Activated CD8-positive, alpha-beta T cell treated with anti-CD3 and anti-CD28 coated beads for 36 hours (primary cell): ENCODE measurements around the gene THUMPD2. TPM values are rescaled to one million over a fixed set of nuclear protein-coding genes. Genes with fewer than 3 reads are reported as not detected.

Experiments used
- ATAC-seq: fragments of 200-7000 bp; cut with Tn5 transposase; one replicate; pipeline ENCODE4 v1.10.0; 2021; ENCODE audit warnings: mild to moderate bottlenecking, moderate library complexity
- CTCF ChIA-PET: fragments of 350-600 bp; sonication (Branson Sonifier 250); formaldehyde crosslinking; loops from one replicate; lab custom pipeline; 2021; ENCODE audit warnings: antibody characterized with exemption; lab: Charles Lee
- POLR2A ChIA-PET: fragments of 350-600 bp; sonication (Branson Sonifier 250); formaldehyde crosslinking; loops from one replicate; lab custom pipeline; 2021; ENCODE audit warnings: antibody characterized with exemption; lab: Charles Lee
- DNase-seq: peaks from one replicate; pipeline ENCODE4 v3.0.0-alpha.2; 2020
- H3K27ac Mint-ChIP-seq: one replicate; pipeline ENCODE4 v1.8.0; 2021; ENCODE audit warnings: mild to moderate bottlenecking, mixed read lengths
- H3K27me3 Mint-ChIP-seq: one replicate; pipeline ENCODE4 v1.8.0; 2021; ENCODE audit warnings: mixed read lengths
- H3K36me3 Mint-ChIP-seq: one replicate; pipeline ENCODE4 v1.8.0; 2021; ENCODE audit warnings: low read depth, mixed read lengths
- H3K4me1 Mint-ChIP-seq: one replicate; pipeline ENCODE4 v1.8.0; 2021; ENCODE audit warnings: low read depth, mixed read lengths
- H3K4me3 Mint-ChIP-seq: one replicate; pipeline ENCODE4 v1.8.0; 2021; ENCODE audit warnings: mild to moderate bottlenecking, moderate library complexity, mixed read lengths
- H3K9me3 Mint-ChIP-seq: one replicate; pipeline ENCODE4 v1.8.0; 2021; ENCODE audit warnings: mixed read lengths
- CTCF ChIP-seq: fragments of 200-600 bp; IDR thresholded peaks from one replicate; pipeline ENCODE4 v1.8.0; 2022; ENCODE audit warnings: antibody characterized with exemption, mild to moderate bottlenecking
- intact Hi-C: fragments of 100-400 bp; cut with micrococcal nuclease; formaldehyde crosslinking; loops from one replicate; pipeline ENCODE4 v1.10.0; 2022
- total RNA-seq, 2 experiments: library from RNA; stranded (reverse); gene quantifications; one replicate each; pipeline ENCODE4 v1.2.3, GENCODE V29; 2021

The THUMPD2 gene
- total RNA-seq, 2 experiments from 2014 or later = 16.9 to 18.1 TPM

DNA sequence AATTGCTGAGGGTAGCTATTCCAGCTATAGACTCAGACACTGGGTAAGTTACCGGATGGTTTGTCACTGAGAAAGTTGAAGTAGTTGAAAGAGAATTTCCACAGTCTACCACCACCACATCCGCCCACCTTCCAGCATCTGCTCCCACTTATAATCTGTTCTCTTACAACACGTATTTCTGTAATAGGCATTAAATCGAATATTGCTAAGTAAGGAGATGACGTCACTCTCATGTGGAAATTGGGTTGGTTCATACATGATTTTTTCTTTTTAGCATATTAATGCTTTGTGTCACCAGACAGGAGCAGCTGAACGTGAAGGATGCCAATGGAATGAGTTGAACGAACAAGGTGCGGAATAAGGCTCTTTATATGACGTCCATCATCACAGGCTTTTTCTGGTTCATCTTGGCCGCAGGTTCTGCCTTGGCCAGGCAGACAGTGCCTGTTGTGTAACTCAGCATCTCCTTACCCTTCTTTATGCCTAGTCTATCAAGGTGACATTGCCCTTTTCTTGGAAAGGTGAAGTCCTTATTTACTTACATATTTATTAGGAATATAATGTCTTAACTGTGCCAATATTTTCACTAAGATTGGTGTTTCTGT lies 45.9 kb downstream of the THUMPD2 start:
- intact Hi-C loops = no loop called here
- POLR2A ChIA-PET = no interaction called here

DNA sequence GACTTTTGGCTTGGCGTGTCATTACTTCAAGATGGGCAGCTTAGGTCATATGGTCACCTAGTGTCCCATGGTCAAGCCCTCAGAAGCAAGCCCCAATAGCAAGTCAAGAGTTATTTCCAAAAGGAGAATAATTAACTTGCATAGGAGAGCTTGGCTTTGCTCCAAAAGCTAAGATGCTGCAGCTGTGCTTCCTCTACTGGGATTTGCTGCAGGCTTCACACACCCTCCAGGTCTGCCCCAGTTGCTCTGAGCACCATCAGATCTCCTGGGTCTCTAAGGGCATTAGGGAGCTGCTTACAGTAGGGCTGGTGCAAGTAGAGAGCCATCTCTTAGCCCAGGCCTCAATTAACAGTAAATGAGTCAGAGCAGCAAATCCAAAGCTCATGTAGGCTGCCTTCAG lies 46.6 kb downstream of the THUMPD2 start:
- POLR2A ChIA-PET = no interaction called here
- TF ChIP-seq CTCF = no peak
- Mint-ChIP-seq H3K27ac (no peak overlapping the region), H3K27me3 (peaks cover 2% of the 10 kb centered on the region), H3K4me3 (no peak overlapping the region), H3K4me1 (peaks cover 8% of the 10 kb centered on the region), H3K9me3 (no peaks in the 10 kb centered on the region), H3K36me3 (peaks cover 42% of the 10 kb centered on the region)
- ATAC-seq (no peak), DNase-seq (no peak)
- intact Hi-C loops = no loop called here
- CTCF ChIA-PET = interaction anchor here (0.9 to 2.0 kb wide), 2 partner anchors 19 to 353 kb away, joined by 3 to 5 read pairs; no protein-coding TSS in a partner anchor

More for the DNA sequence above, 45.9 kb downstream of the THUMPD2 start:
- Mint-ChIP-seq H3K27ac (no peak overlapping the region), H3K4me3 (no peak overlapping the region), H3K4me1 (peaks cover 10% of the 10 kb centered on the region), H3K27me3 (peaks cover under 1% of the 10 kb centered on the region), H3K9me3 (no peaks in the 10 kb centered on the region), H3K36me3 (peaks cover 49% of the 10 kb centered on the region)
- no peak for ATAC-seq
- CTCF ChIA-PET = interaction anchor here (0.7 to 2.0 kb wide), 3 partner anchors 11 to 353 kb away, joined by 3 to 5 read pairs (median 3); no protein-coding TSS in a partner anchor
- no peak for TF ChIP-seq CTCF
- DNase-seq = no peak

DNA sequence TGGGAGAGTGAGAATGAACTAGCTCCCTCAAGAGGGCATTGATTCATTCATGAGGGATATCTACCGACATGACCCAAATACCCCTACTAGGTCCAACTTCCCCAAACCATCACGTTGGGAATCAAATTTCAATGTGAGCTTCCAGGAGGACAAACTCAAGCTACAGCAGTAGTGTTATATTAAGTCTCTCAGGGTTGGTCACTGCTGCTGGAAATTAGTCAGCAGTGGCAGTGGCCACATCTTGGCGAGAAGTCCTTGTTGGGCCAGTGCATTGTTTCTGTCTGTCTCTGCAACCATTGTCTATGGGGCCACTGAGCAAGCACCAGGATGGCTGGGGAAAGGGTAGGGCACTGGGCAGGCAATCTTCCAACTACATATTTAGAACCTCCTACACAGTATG lies 47.5 kb downstream of the THUMPD2 start:
- POLR2A ChIA-PET = no interaction called here
- no peak for DNase-seq

GRCh38 chr2:39730685-39731302 lies 48.3 kb downstream of the THUMPD2 start:
- POLR2A ChIA-PET = interaction anchor here (0.5 kb wide), 1 partner anchor 32 kb away, joined by 3 read pairs; no protein-coding TSS in a partner anchor
- peak; percentile 61 for TF ChIP-seq CTCF
- peaks cover 2% of the 10 kb centered on the region for H3K27me3 Mint-ChIP-seq
- H3K36me3 Mint-ChIP-seq = peaks cover 30% of the 10 kb centered on the region
- no peaks in the 10 kb centered on the region for H3K9me3 Mint-ChIP-seq
- intact Hi-C loops = no loop called here
- ATAC-seq (peak; percentile 49), DNase-seq (no peak)
- H3K4me1 Mint-ChIP-seq = peaks cover 10% of the 10 kb centered on the region
- CTCF ChIA-PET = interaction anchor here (0.7 to 4.2 kb wide), 13 partner anchors 10 to 672 kb away, joined by 3 to 41 read pairs (median 4); no protein-coding TSS in a partner anchor
- no peak overlapping the region for H3K4me3 Mint-ChIP-seq
- no peak overlapping the region for H3K27ac Mint-ChIP-seq

More for the DNA sequence above, 47.5 kb downstream of the THUMPD2 start:
- Mint-ChIP-seq H3K36me3 (peaks cover 36% of the 10 kb centered on the region), H3K27me3 (peaks cover 2% of the 10 kb centered on the region), H3K27ac (no peak overlapping the region), H3K4me1 (peaks cover 8% of the 10 kb centered on the region), H3K4me3 (no peak overlapping the region), H3K9me3 (no peaks in the 10 kb centered on the region)
- ATAC-seq = no peak
- no peak for TF ChIP-seq CTCF
- intact Hi-C loops = no loop called here
- CTCF ChIA-PET = interaction anchor here (0.7 to 4.2 kb wide), 5 partner anchors 9 to 415 kb away, joined by 3 to 41 read pairs (median 4); no protein-coding TSS in a partner anchor

- DNase-seq (no peak), ATAC-seq (no peak)
- Mint-ChIP-seq H3K4me1 (peaks cover 6% of the 10 kb centered on the region), H3K27ac (no peak overlapping the region), H3K36me3 (peaks cover 25% of the 10 kb centered on the region), H3K9me3 (no peaks in the 10 kb centered on the region), H3K4me3 (no peak overlapping the region), H3K27me3 (peaks cover 2% of the 10 kb centered on the region)
- intact Hi-C loops = no loop called here
- ChIA-PET CTCF (interaction anchor here (0.9 to 4.2 kb wide), 16 partner anchors 10 to 672 kb away, joined by 3 to 41 read pairs (median 3); no protein-coding TSS in a partner anchor), POLR2A (interaction anchor here (0.5 kb wide), 1 partner anchor 32 kb away, joined by 3 read pairs; no protein-coding TSS in a partner anchor)
- TF ChIP-seq CTCF = no peak
Measured at GRCh38 chr2:39730276-39730675, 48.8 kb downstream of the THUMPD2 start.
